Muscle layer of colon (tissue), 2 donors: ENCODE data around the gene MEPE.

Source experiments
- H3K27ac ChIP-seq: one replicate; pipeline ENCODE4 v1.7.0; 2013; ENCODE audit warnings: low read depth, mild to moderate bottlenecking, low read length, moderate library complexity
- H3K27me3 ChIP-seq, 2 donors: one replicate each; pipeline ENCODE4 v1.7.0; 2013; ENCODE audit warnings: low read length in 2 of 2, mild to moderate bottlenecking in 2 of 2; ENCODE audit not compliant: insufficient read depth in 2 of 2, control insufficient read depth in 1 of 2
- H3K36me3 ChIP-seq: one replicate; pipeline ENCODE4 v1.7.0; 2013; ENCODE audit warnings: mild to moderate bottlenecking, low read length; ENCODE audit not compliant: insufficient read depth
- H3K4me1 ChIP-seq: one replicate; pipeline ENCODE4 v1.7.0; 2013; ENCODE audit warnings: mild to moderate bottlenecking, low read length; ENCODE audit not compliant: insufficient read depth
- H3K4me3 ChIP-seq, 2 donors: one replicate each; pipeline ENCODE4 v1.7.0; 2013; ENCODE audit warnings: low read length in 2 of 2, low read depth in 1 of 2, mild to moderate bottlenecking in 1 of 2, moderate library complexity in 1 of 2
- H3K9ac ChIP-seq: one replicate; pipeline ENCODE4 v1.7.0; 2013; ENCODE audit warnings: low read length
- H3K9me3 ChIP-seq: one replicate; pipeline ENCODE4 v1.7.0; 2013; ENCODE audit warnings: mild to moderate bottlenecking, low read length
- donor health status: abdominal sarcoma.
- donor health status: Adenocarcinoma of cecum.

The MEPE gene

GRCh38 chr4:87863486-87863885, 30.7 kb downstream of the MEPE start:
- no peaks in the 10 kb centered on the region for H3K36me3 ChIP-seq
- H3K4me1 ChIP-seq: no peaks in the 10 kb centered on the region
- H3K27me3 ChIP-seq: no peaks in the 10 kb centered on the region
- no peaks in the 10 kb centered on the region for H3K9me3 ChIP-seq
- no peak overlapping the region for H3K27ac ChIP-seq
- no peak overlapping the region for H3K4me3 ChIP-seq
- no peak overlapping the region for H3K9ac ChIP-seq

DNA sequence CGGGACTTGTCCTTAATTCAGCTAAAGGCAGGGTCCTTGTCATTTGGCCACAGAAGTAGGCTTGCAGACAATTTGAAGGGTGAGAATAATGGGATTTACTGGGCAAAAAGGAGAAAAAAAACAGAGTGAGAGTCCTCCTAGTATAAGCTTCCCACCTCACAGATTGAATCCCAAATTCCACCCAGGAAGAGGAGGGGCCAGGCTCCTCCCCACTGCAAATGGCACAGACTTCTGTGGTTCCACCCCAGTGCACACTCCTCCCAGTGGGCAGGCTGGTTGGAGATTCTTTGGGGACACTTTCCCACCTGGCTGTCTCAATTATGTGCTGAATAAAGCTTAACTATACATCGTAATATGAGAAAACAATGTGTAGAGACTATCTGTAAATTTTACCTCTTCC, 31.6 kb downstream of the MEPE start:
- Histone ChIP-seq H3K4me1 (no peaks in the 10 kb centered on the region), H3K9me3 (no peaks in the 10 kb centered on the region), H3K27ac (no peak overlapping the region), H3K9ac (no peak overlapping the region), H3K36me3 (no peaks in the 10 kb centered on the region), H3K4me3 (no peak overlapping the region), H3K27me3 (no peaks in the 10 kb centered on the region)

GRCh38 chr4:87865288-87865687, 32.5 kb downstream of the MEPE start:
- Histone ChIP-seq H3K27ac (no peak overlapping the region), H3K9ac (no peak overlapping the region), H3K4me3 (no peak overlapping the region)

GRCh38 chr4:87865960-87866598, 33.3 kb downstream of the MEPE start:
- Histone ChIP-seq H3K9me3 (no peaks in the 10 kb centered on the region), H3K4me1 (no peaks in the 10 kb centered on the region), H3K36me3 (no peaks in the 10 kb centered on the region), H3K9ac (no peak overlapping the region), H3K4me3 (no peak overlapping the region), H3K27ac (no peak overlapping the region), H3K27me3 (no peaks in the 10 kb centered on the region)

More at GRCh38 chr4:87865288-87865687, 32.5 kb downstream of the MEPE start:
- Histone ChIP-seq H3K27me3 (no peaks in the 10 kb centered on the region), H3K36me3 (no peaks in the 10 kb centered on the region), H3K9me3 (no peaks in the 10 kb centered on the region), H3K4me1 (no peaks in the 10 kb centered on the region)

DNA sequence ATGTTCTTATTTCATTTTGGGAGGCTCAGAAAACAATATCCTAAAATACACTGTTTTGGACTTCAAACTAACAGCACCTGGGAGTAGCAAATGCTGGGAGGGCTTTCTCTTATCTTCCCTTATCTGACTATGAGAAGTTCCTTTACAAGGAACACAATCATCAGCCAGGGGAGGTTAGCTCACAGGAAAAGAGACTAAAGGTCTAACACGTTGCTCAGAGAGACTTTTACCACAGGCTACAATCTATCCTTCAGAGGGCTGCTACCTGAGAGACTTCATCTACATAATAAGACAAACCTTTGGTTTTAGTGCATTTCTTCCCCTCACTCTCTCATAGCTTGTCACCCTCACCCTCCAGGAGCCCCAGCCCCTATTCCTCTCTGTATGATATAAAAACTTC, 35.8 kb downstream of the MEPE start:
- no peak overlapping the region for H3K4me3 ChIP-seq
- no peaks in the 10 kb centered on the region for H3K27me3 ChIP-seq
- H3K9me3 ChIP-seq: no peaks in the 10 kb centered on the region
- H3K27ac ChIP-seq: no peak overlapping the region
- no peak overlapping the region for H3K9ac ChIP-seq
- no peaks in the 10 kb centered on the region for H3K36me3 ChIP-seq
- no peaks in the 10 kb centered on the region for H3K4me1 ChIP-seq

DNA sequence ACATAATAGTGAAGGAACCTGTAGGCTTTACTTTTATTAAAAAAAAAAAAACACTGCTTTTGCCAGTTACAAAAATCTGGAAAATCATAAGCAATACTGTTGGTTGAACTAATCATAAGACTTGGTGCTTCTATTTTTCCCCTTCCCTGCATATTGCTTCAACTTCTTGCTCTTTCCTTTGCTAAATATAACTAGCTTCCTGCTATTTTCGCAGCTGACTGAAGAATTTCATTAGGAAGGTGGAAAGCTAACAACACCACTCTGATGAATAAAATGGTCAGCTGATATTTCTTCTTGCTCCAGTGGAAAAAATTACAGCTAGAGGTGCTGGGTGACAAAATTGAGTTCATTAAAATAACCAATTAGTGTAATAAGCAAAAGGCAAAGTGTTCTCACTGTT, 39.3 kb downstream of the MEPE start:
- Histone ChIP-seq H3K36me3 (no peaks in the 10 kb centered on the region), H3K9me3 (no peaks in the 10 kb centered on the region), H3K9ac (no peak overlapping the region), H3K27me3 (no peaks in the 10 kb centered on the region), H3K27ac (no peak overlapping the region), H3K4me1 (no peaks in the 10 kb centered on the region), H3K4me3 (no peak overlapping the region)

GRCh38 chr4:87875191-87875590, 42.4 kb downstream of the MEPE start:
- no peaks in the 10 kb centered on the region for H3K36me3 ChIP-seq
- no peak overlapping the region for H3K4me3 ChIP-seq
- H3K9me3 ChIP-seq: no peaks in the 10 kb centered on the region
- no peaks in the 10 kb centered on the region for H3K4me1 ChIP-seq
- H3K9ac ChIP-seq: no peak overlapping the region
- H3K27ac ChIP-seq: no peak overlapping the region
- no peaks in the 10 kb centered on the region for H3K27me3 ChIP-seq

DNA sequence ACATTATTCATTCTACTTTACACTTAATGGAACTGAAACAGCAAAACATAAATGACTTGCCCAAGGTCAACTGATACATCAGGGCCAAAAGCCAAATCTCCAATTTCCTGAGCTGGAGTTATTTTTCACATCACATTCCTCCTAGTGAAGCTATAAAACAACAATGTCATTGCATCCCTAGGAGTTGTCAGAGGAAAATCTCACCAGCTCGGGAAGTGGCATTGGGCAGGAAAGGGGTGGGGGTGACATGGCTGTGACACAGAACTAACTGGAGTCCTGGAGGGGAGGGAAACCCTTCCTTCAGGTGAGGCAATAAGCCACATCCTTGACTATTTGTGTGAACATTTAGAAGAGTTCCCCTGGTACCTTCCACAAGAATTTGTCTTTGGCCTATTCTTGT, 47.3 kb downstream of the MEPE start:
- H3K36me3 ChIP-seq: no peaks in the 10 kb centered on the region
- no peaks in the 10 kb centered on the region for H3K9me3 ChIP-seq
- H3K9ac ChIP-seq: no peak overlapping the region
- H3K27ac ChIP-seq: no peak overlapping the region
- H3K27me3 ChIP-seq: no peaks in the 10 kb centered on the region
- no peak overlapping the region for H3K4me3 ChIP-seq
- no peaks in the 10 kb centered on the region for H3K4me1 ChIP-seq

DNA sequence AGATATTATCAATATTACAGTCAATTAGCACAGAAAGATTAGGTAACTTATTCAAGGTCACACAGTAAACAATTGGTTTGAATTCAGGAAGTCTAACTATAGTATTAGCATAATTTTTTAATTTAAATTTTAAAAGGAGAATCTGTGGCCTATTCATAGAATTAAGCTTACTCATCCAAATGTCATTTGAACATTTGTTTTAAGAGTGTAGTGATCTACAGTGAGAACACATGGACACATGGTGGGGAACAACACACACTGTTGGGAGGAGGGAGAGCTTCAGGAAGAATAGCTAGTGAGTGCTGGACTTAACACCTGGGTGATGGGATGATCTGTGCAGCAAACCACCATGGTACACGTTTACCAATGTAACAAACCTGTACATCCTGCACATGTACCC, 48.3 kb downstream of the MEPE start:
- Histone ChIP-seq H3K4me3 (no peak overlapping the region), H3K9me3 (no peaks in the 10 kb centered on the region), H3K27ac (no peak overlapping the region), H3K9ac (no peak overlapping the region), H3K27me3 (no peaks in the 10 kb centered on the region), H3K4me1 (no peaks in the 10 kb centered on the region), H3K36me3 (no peaks in the 10 kb centered on the region)

DNA sequence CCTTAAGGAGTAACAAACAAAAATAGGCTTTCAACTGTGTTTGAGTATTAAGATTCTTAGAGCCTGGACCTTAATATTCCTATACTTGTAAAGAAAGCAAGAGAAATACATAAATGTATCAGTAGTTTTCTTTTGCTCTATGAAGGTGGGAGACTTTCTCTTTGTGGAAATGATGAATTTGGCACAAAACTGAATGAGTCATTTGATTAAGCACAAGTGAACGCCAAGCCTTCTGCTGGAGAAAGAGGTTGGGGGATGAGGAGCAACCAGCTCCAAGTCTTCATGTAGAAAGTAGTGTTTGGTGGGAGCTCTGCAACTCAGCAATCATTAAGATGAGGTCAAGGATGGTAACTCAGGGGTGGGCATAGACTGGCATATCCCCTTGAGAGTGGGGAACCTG, 49.6 kb downstream of the MEPE start:
- Histone ChIP-seq H3K4me1 (no peaks in the 10 kb centered on the region), H3K9ac (no peak overlapping the region), H3K27ac (no peak overlapping the region), H3K27me3 (no peaks in the 10 kb centered on the region), H3K9me3 (no peaks in the 10 kb centered on the region), H3K36me3 (no peaks in the 10 kb centered on the region), H3K4me3 (no peak overlapping the region)

DNA sequence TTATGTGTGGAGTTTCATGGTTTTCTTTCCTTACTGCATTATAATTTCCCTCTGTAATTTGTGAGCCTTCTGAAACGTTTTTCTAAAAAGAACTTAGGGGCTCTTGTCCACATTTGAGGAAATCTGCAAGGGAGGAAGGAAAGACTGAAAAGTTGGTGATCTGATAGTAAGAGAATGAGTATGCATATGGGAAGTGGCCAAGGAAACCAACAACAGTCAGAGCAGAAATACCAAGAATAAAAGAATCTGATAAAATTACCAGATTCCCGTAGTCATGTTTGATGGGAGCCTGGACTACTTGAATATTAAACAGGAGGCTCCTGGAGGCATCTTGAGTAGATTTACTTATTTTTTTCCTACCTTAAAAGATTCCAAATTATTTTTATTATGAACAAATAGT, 50.1 kb downstream of the MEPE start:
- Histone ChIP-seq H3K4me3 (no peak overlapping the region), H3K27me3 (no peaks in the 10 kb centered on the region), H3K9me3 (no peaks in the 10 kb centered on the region)

DNA sequence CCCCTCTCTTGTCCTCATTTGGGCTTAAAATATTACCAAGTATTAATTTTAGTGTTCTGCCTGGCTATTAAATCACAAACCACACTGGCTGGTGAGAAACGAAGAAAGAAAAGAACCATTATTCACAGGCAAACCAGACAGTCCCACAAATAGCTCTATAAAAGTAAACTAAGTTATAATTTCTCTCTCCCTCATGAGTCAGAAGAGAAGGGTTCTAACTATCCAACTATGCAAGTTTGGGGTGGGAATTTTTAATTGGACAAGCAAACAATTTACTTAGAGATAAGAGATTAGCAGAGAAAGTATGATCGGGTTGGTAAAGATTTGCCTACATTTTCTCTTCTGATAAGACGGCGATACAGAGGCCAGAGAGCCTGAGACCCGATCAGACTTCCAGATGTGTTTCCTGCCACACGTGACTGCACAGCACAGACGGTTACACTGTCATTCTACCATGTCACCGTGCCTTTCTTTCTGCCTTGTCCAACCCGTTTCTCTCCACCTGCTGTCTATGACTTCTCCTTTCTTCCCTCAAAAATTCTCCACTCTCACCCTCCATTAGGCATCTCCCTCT, 52.3 kb downstream of the MEPE start:
- Histone ChIP-seq H3K9me3 (no peaks in the 10 kb centered on the region), H3K4me3 (no peak overlapping the region), H3K27me3 (no peaks in the 10 kb centered on the region), H3K36me3 (no peaks in the 10 kb centered on the region), H3K27ac (no peak overlapping the region), H3K4me1 (no peaks in the 10 kb centered on the region), H3K9ac (no peak overlapping the region)

More for the DNA sequence above, 50.1 kb downstream of the MEPE start:
- Histone ChIP-seq H3K4me1 (no peaks in the 10 kb centered on the region), H3K27ac (no peak overlapping the region), H3K9ac (no peak overlapping the region), H3K36me3 (no peaks in the 10 kb centered on the region)
